ENCODE measurements around the gene ACOT7.

ACOT7 gene

DNA sequence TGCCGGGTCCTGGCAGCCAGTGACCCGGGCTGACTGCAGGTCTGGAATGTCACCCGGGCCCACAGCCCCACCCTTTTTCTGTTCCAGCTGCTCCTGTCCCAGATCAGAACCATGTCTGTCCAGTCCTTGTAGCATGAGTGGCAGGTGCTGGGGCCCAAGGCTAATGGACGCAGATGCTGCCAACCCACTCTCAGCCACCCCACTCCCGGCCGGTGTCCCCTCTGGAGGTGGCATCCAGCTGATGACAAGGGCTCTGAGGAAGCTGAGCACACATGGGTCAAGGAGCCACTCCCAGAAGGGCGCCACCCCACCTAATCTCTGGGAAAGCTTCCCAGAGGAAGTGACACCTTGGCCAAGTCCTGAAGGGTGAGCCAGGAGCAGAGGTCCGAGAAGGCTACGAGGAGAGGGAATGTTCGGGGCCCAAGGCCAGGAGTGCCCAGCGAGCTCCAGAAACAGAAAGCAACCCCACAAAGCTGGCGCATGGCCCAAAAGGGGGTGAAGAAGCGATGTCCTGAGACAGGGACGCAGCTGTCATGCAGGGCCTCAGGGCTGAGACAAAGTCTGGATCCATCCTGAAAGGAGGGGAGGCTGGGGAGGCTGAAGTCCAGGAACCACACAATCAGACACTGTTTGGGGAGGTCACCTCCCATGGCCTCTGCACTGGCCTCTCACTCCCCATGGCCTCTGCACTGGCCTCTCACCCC lies 39.5 kb downstream of the ACOT7 start:
- peak overlapping the region; percentile 58 for H3K27ac ChIP-seq (ENCODE audit: low read depth, low read length)

GRCh38 chr1:6353619-6353954 lies 40.0 kb downstream of the ACOT7 start:
- Histone ChIP-seq H3K27ac (ENCODE audit: low read depth, low read length) (no peak overlapping the region), H3K36me3 (ENCODE audit: control insufficient read depth in 1 of 2, insufficient read depth in 2 of 2, low read length in 2 of 2) (peaks cover 0 to 15% of the 10 kb centered on the region in 2 donors), H3K27me3 (ENCODE audit: control insufficient read depth in 1 of 2, insufficient read depth in 2 of 2, low read length in 2 of 2) (no peaks in the 10 kb centered on the region), H3K9ac (ENCODE audit: low read depth in 1 of 2, low read length in 2 of 2) (peak overlapping the region in 1 of 2 donors; percentile 30), H3K4me1 (ENCODE audit: control insufficient read depth in 1 of 2, insufficient read depth in 2 of 2, low read length in 2 of 2) (peaks cover 50 to 77% of the 10 kb centered on the region in 2 donors), H3K4me3 (ENCODE audit: low read depth in 1 of 2, low read length in 2 of 2) (no peak overlapping the region), H3K9me3 (ENCODE audit: control insufficient read depth in 1 of 2, low read length in 2 of 2) (no peaks in the 10 kb centered on the region)

More for the DNA sequence above, 39.5 kb downstream of the ACOT7 start:
- Histone ChIP-seq H3K27me3 (ENCODE audit: control insufficient read depth in 1 of 2, insufficient read depth in 2 of 2, low read length in 2 of 2) (no peaks in the 10 kb centered on the region), H3K36me3 (ENCODE audit: control insufficient read depth in 1 of 2, insufficient read depth in 2 of 2, low read length in 2 of 2) (peaks cover 0 to 11% of the 10 kb centered on the region in 2 donors), H3K9ac (ENCODE audit: low read depth in 1 of 2, low read length in 2 of 2) (peak overlapping the region; percentile 30 to 51), H3K4me3 (ENCODE audit: low read depth in 1 of 2, low read length in 2 of 2) (peak overlapping the region in 1 of 2 donors; percentile 40), H3K4me1 (ENCODE audit: control insufficient read depth in 1 of 2, insufficient read depth in 2 of 2, low read length in 2 of 2) (peaks cover 50 to 77% of the 10 kb centered on the region in 2 donors), H3K9me3 (ENCODE audit: control insufficient read depth in 1 of 2, low read length in 2 of 2) (no peaks in the 10 kb centered on the region)

- Histone ChIP-seq H3K9ac (ENCODE audit: low read depth in 1 of 2, low read length in 2 of 2) (peak overlapping the region in 1 of 2 donors; percentile 51), H3K27ac (ENCODE audit: low read depth, low read length) (no peak overlapping the region), H3K27me3 (ENCODE audit: control insufficient read depth in 1 of 2, insufficient read depth in 2 of 2, low read length in 2 of 2) (no peaks in the 10 kb centered on the region), H3K4me1 (ENCODE audit: control insufficient read depth in 1 of 2, insufficient read depth in 2 of 2, low read length in 2 of 2) (peaks cover 43 to 74% of the 10 kb centered on the region in 2 donors), H3K36me3 (ENCODE audit: control insufficient read depth in 1 of 2, insufficient read depth in 2 of 2, low read length in 2 of 2) (peaks cover 0 to 23% of the 10 kb centered on the region in 2 donors), H3K9me3 (ENCODE audit: control insufficient read depth in 1 of 2, low read length in 2 of 2) (no peaks in the 10 kb centered on the region), H3K4me3 (ENCODE audit: low read depth in 1 of 2, low read length in 2 of 2) (no peak overlapping the region)
Observed at GRCh38 chr1:6352138-6352563, 41.4 kb downstream of the ACOT7 start.

DNA sequence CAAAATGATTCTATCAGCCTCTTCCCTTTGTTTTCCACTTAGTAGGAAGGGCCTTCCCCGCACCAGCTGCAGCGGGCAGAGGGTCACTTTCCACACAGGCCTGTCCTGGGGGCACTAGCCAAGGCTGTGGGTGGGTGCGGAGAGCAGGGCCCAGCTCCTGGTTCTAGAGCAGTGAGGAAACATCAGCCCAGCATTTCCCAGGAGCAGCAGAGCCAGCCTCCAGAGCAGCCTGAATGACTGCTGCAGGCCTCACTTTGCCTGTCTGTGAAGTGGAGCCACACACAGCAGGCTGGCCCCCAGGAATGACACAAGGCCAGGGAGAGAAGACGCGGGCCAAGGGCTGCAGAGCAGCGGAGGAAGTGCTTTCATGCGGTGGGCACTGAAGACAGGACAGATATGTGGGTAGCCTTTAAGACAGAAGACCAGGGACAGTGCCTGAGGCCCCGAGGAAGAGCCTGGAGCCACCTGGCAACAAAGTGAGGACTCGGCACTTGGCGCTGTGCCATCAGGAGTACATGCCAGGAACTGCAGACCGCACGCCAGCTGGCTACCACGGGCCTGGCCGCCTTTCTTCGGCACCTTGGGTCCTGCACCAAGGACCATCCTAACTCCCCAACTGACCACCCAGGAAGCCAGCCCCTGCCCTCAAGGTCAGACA lies 42.0 kb downstream of the ACOT7 start:
- Histone ChIP-seq H3K9ac (ENCODE audit: low read depth in 1 of 2, low read length in 2 of 2) (peak overlapping the region in 1 of 2 donors; percentile 51), H3K4me1 (ENCODE audit: control insufficient read depth in 1 of 2, insufficient read depth in 2 of 2, low read length in 2 of 2) (peaks cover 42 to 71% of the 10 kb centered on the region in 2 donors), H3K27ac (ENCODE audit: low read depth, low read length) (no peak overlapping the region), H3K4me3 (ENCODE audit: low read depth in 1 of 2, low read length in 2 of 2) (no peak overlapping the region), H3K9me3 (ENCODE audit: control insufficient read depth in 1 of 2, low read length in 2 of 2) (no peaks in the 10 kb centered on the region), H3K36me3 (ENCODE audit: control insufficient read depth in 1 of 2, insufficient read depth in 2 of 2, low read length in 2 of 2) (peaks cover 2 to 28% of the 10 kb centered on the region in 2 donors), H3K27me3 (ENCODE audit: control insufficient read depth in 1 of 2, insufficient read depth in 2 of 2, low read length in 2 of 2) (no peaks in the 10 kb centered on the region)

- Histone ChIP-seq H3K27ac (ENCODE audit: low read depth, low read length) (no peak overlapping the region), H3K36me3 (ENCODE audit: control insufficient read depth in 1 of 2, insufficient read depth in 2 of 2, low read length in 2 of 2) (peaks cover 4 to 32% of the 10 kb centered on the region in 2 donors), H3K9me3 (ENCODE audit: control insufficient read depth in 1 of 2, low read length in 2 of 2) (no peaks in the 10 kb centered on the region), H3K27me3 (ENCODE audit: control insufficient read depth in 1 of 2, insufficient read depth in 2 of 2, low read length in 2 of 2) (no peaks in the 10 kb centered on the region), H3K9ac (ENCODE audit: low read depth in 1 of 2, low read length in 2 of 2) (no peak overlapping the region), H3K4me3 (ENCODE audit: low read depth in 1 of 2, low read length in 2 of 2) (no peak overlapping the region), H3K4me1 (ENCODE audit: control insufficient read depth in 1 of 2, insufficient read depth in 2 of 2, low read length in 2 of 2) (peaks cover 42 to 65% of the 10 kb centered on the region in 2 donors)
Observed at GRCh38 chr1:6350416-6351088, 43.0 kb downstream of the ACOT7 start.

DNA sequence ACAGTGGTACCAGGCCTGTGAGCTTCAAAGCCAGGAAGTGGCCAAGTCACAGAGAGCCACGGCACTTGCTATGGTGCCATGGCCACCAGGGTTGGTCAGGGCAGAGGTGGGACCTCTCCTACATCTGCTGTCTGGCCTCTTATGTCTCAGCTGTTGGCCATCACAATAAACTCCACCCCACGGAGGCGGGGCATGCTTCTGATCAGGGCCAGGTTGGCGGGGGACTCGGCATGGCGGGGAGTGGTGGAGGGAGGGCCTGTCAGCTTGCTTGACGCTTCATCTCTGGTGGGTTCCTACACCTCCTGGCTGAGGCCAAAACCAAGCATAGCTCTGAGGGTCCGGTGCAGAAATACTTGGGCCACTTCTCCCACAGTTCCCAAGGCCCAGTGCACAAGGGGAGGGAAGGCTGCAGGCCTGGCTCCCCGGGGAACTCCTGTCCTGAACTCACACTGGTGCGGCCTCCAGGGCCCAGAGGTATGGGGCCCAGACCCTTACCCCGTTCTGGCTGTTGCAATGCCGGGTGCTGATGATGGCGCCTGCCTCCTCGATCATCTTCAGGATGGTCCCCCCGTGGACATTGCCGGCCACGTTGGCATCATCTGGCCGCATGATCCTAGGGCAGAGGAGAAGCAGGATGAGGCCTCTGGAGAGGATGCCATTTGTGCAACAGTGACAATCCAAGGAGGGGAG lies 44.2 kb downstream of the ACOT7 start:
- H3K36me3 ChIP-seq (ENCODE audit: control insufficient read depth in 1 of 2, insufficient read depth in 2 of 2, low read length in 2 of 2) = peaks cover 4 to 38% of the 10 kb centered on the region in 2 donors
- H3K4me1 ChIP-seq (ENCODE audit: control insufficient read depth in 1 of 2, insufficient read depth in 2 of 2, low read length in 2 of 2) = peaks cover 41 to 62% of the 10 kb centered on the region in 2 donors
- H3K9me3 ChIP-seq (ENCODE audit: control insufficient read depth in 1 of 2, low read length in 2 of 2) = no peaks in the 10 kb centered on the region
- H3K4me3 ChIP-seq (ENCODE audit: low read depth in 1 of 2, low read length in 2 of 2) = no peak overlapping the region
- H3K27me3 ChIP-seq (ENCODE audit: control insufficient read depth in 1 of 2, insufficient read depth in 2 of 2, low read length in 2 of 2) = no peaks in the 10 kb centered on the region
- no peak overlapping the region for H3K27ac ChIP-seq (ENCODE audit: low read depth, low read length)
- no peak overlapping the region for H3K9ac ChIP-seq (ENCODE audit: low read depth in 1 of 2, low read length in 2 of 2)

GRCh38 chr1:6348511-6349191 lies 44.9 kb downstream of the ACOT7 start:
- H3K4me1 ChIP-seq (ENCODE audit: control insufficient read depth in 1 of 2, insufficient read depth in 2 of 2, low read length in 2 of 2) = peaks cover 40 to 61% of the 10 kb centered on the region in 2 donors
- H3K36me3 ChIP-seq (ENCODE audit: control insufficient read depth in 1 of 2, insufficient read depth in 2 of 2, low read length in 2 of 2) = peaks cover 4 to 38% of the 10 kb centered on the region in 2 donors
- H3K9ac ChIP-seq (ENCODE audit: low read depth in 1 of 2, low read length in 2 of 2) = peak overlapping the region; percentile 4 to 43
- no peaks in the 10 kb centered on the region for H3K27me3 ChIP-seq (ENCODE audit: control insufficient read depth in 1 of 2, insufficient read depth in 2 of 2, low read length in 2 of 2)
- no peaks in the 10 kb centered on the region for H3K9me3 ChIP-seq (ENCODE audit: control insufficient read depth in 1 of 2, low read length in 2 of 2)
- H3K27ac ChIP-seq (ENCODE audit: low read depth, low read length) = peak overlapping the region; percentile 16
- peak overlapping the region; percentile 15 to 54 for H3K4me3 ChIP-seq (ENCODE audit: low read depth in 1 of 2, low read length in 2 of 2)

- Histone ChIP-seq H3K36me3 (ENCODE audit: control insufficient read depth in 1 of 2, insufficient read depth in 2 of 2, low read length in 2 of 2) (peaks cover 4 to 38% of the 10 kb centered on the region in 2 donors), H3K4me1 (ENCODE audit: control insufficient read depth in 1 of 2, insufficient read depth in 2 of 2, low read length in 2 of 2) (peaks cover 41 to 54% of the 10 kb centered on the region in 2 donors), H3K27me3 (ENCODE audit: control insufficient read depth in 1 of 2, insufficient read depth in 2 of 2, low read length in 2 of 2) (no peaks in the 10 kb centered on the region), H3K4me3 (ENCODE audit: low read depth in 1 of 2, low read length in 2 of 2) (peak overlapping the region; percentile 15 to 54), H3K9me3 (ENCODE audit: control insufficient read depth in 1 of 2, low read length in 2 of 2) (no peaks in the 10 kb centered on the region), H3K9ac (ENCODE audit: low read depth in 1 of 2, low read length in 2 of 2) (peak overlapping the region; percentile 4 to 43), H3K27ac (ENCODE audit: low read depth, low read length) (peak overlapping the region; percentile 16)
Observed at GRCh38 chr1:6347641-6348487, 45.7 kb downstream of the ACOT7 start.

GRCh38 chr1:6345460-6345859 lies 48.1 kb downstream of the ACOT7 start:
- no peaks in the 10 kb centered on the region for H3K9me3 ChIP-seq (ENCODE audit: control insufficient read depth in 1 of 2, low read length in 2 of 2)
- no peak overlapping the region for H3K4me3 ChIP-seq (ENCODE audit: low read depth in 1 of 2, low read length in 2 of 2)
- H3K36me3 ChIP-seq (ENCODE audit: control insufficient read depth in 1 of 2, insufficient read depth in 2 of 2, low read length in 2 of 2) = peaks cover 4 to 38% of the 10 kb centered on the region in 2 donors
- H3K9ac ChIP-seq (ENCODE audit: low read depth in 1 of 2, low read length in 2 of 2) = no peak overlapping the region
- peaks cover 30 to 33% of the 10 kb centered on the region in 2 donors for H3K4me1 ChIP-seq (ENCODE audit: control insufficient read depth in 1 of 2, insufficient read depth in 2 of 2, low read length in 2 of 2)
- H3K27me3 ChIP-seq (ENCODE audit: control insufficient read depth in 1 of 2, insufficient read depth in 2 of 2, low read length in 2 of 2) = no peaks in the 10 kb centered on the region
- no peak overlapping the region for H3K27ac ChIP-seq (ENCODE audit: low read depth, low read length)

Data from duodenal mucosa (tissue), 2 donors.